ENCODE results near the gene LAMA3.

Gene LAMA3

DNA sequence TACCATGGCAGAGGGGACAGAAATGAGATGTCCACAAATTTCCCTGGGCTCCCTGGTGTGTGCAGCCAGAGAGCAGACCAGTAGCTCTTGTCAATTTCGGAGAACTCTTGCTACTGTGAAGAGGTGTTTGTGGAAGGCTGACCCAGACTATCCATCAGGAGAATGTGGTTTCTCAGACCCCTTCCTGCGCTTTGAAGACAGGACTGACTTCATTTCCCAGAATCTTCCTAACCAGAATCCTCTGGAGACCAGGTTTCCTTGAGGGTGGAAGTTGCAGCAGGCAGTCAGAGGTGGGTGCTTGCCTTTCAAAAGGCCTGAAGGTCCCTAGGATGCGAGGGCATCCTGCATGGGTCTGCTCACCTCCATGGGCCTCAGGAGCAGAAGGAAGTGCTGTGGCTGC is 121.9 kb downstream of the LAMA3 start:
- no peaks in the 10 kb centered on the region for H3K36me3 ChIP-seq
- no peaks in the 10 kb centered on the region for H3K9me3 ChIP-seq (ENCODE audit: severe bottlenecking)
- no peak overlapping the region for H3K27ac ChIP-seq
- TF ChIP-seq, protein P1, sequence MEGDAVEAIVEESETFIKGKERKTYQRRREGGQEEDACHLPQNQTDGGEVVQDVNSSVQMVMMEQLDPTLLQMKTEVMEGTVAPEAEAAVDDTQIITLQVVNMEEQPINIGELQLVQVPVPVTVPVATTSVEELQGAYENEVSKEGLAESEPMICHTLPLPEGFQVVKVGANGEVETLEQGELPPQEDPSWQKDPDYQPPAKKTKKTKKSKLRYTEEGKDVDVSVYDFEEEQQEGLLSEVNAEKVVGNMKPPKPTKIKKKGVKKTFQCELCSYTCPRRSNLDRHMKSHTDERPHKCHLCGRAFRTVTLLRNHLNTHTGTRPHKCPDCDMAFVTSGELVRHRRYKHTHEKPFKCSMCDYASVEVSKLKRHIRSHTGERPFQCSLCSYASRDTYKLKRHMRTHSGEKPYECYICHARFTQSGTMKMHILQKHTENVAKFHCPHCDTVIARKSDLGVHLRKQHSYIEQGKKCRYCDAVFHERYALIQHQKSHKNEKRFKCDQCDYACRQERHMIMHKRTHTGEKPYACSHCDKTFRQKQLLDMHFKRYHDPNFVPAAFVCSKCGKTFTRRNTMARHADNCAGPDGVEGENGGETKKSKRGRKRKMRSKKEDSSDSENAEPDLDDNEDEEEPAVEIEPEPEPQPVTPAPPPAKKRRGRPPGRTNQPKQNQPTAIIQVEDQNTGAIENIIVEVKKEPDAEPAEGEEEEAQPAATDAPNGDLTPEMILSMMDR (IDR thresholded peaks at IDR 0.05; ENCODE audit: low read depth, low read length): no peak
- no peak overlapping the region for H3K4me3 ChIP-seq (ENCODE audit: low read depth, low read length)
- DNase-seq: no peak
- H3K27me3 ChIP-seq (ENCODE audit: insufficient read depth, low read depth, severe bottlenecking): no peaks in the 10 kb centered on the region

DNA sequence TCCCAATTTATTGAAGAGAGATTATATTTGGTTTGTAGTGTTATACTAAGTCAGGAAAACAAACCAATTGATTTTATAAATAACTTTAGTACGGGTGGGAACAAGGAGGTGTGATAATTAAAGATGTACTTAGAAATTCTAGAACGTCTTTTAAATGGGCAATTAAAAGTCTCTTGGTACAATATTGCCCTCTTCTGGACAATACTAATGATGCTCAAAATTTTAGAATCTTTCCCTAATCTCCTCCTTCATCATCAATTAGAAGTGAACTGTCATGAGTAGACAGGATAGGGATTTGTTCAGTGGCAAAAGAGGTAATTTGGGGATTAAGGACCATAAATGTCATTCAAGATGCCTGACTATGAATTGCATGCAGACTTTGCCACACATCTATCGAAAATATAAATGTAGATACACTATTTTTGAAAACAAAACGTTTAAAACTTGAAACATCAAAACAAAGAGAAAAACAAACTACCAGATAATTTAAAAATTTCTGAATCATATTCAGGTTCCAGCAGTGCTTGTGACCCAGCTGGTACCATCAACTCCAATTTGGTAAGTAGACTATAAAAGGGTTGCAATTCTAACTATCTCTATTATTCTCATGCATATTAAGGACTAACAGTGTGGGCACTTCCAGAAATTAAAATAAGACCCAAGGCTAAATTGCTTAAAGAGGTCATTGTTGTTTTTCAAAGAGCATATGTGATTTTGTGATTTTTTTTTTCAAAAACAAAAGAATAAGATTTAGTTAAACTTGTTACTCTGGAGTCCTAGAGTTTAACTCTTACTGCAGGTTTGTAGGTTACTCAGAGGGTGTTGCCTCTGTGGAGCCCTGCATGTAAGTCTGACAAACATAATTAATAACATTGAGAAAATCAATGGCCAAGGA is 123.5 kb downstream of the LAMA3 start:
- H3K9me3 ChIP-seq (ENCODE audit: severe bottlenecking): no peaks in the 10 kb centered on the region
- TF ChIP-seq, protein P1 (IDR thresholded peaks at IDR 0.05; ENCODE audit: low read depth, low read length): no peak
- H3K36me3 ChIP-seq: no peaks in the 10 kb centered on the region
- no peak overlapping the region for H3K4me3 ChIP-seq (ENCODE audit: low read depth, low read length)
- DNase-seq: no peak
- H3K27me3 ChIP-seq (ENCODE audit: insufficient read depth, low read depth, severe bottlenecking): no peaks in the 10 kb centered on the region
- no peak overlapping the region for H3K27ac ChIP-seq

DNA sequence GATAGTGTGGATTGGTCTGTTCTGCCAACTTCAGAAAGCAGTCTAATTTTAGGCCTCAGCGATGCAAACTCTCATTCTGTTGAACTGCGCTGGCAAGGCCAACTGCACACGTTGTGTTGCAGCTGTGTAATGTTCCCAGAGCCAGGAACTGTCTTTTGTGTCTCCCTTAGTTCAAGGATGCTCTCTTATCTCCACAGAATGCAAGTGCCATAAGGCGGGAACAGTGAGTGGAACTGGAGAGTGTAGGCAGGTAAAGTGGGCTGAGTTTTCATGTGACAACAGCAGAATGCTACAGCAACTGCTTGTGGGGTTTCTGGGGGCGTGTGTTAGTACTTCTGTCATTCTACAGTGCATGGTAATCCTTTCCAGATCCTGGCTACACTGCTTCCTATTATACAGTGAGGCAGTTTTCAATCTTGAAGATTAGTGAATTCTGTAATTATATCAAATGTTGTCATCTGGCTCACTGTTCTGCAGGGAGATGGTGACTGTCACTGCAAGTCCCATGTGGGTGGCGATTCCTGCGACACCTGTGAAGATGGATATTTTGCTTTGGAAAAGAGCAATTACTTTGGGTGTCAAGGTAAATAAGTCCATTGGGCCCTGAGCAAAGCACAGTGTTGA is 125.8 kb downstream of the LAMA3 start:
- Histone ChIP-seq H3K27ac (no peak overlapping the region), H3K9me3 (ENCODE audit: severe bottlenecking) (no peaks in the 10 kb centered on the region), H3K27me3 (ENCODE audit: insufficient read depth, low read depth, severe bottlenecking) (no peaks in the 10 kb centered on the region), H3K4me3 (ENCODE audit: low read depth, low read length) (no peak overlapping the region), H3K36me3 (no peaks in the 10 kb centered on the region)
- no peak for DNase-seq
- TF ChIP-seq, protein P1 (IDR thresholded peaks at IDR 0.05; ENCODE audit: low read depth, low read length): no peak

DNA sequence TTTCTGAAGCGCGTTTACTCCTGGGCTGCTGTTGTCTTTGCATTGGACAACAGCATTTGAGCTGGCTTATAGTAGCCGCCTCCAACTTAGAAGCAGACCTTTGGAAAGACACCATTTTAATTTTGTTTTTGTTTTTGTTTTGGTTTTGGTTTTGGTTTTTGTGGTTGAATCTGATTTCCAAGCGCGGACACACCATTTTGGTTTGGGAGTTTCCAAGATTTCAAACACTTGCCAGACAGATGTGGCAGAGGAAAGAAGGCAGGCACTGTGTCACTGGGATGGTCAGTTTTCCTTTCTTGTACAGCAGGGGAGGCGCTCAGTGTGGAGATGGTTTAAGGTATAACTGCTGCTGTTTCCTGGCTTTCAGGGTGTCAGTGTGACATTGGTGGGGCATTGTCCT is 126.8 kb downstream of the LAMA3 start:
- TF ChIP-seq, protein P1 (IDR thresholded peaks at IDR 0.05; ENCODE audit: low read depth, low read length): no peak
- no peaks in the 10 kb centered on the region for H3K9me3 ChIP-seq (ENCODE audit: severe bottlenecking)
- H3K27ac ChIP-seq: no peak overlapping the region
- H3K27me3 ChIP-seq (ENCODE audit: insufficient read depth, low read depth, severe bottlenecking): no peaks in the 10 kb centered on the region
- no peaks in the 10 kb centered on the region for H3K36me3 ChIP-seq
- DNase-seq: no peak
- H3K4me3 ChIP-seq (ENCODE audit: low read depth, low read length): no peak overlapping the region

DNA sequence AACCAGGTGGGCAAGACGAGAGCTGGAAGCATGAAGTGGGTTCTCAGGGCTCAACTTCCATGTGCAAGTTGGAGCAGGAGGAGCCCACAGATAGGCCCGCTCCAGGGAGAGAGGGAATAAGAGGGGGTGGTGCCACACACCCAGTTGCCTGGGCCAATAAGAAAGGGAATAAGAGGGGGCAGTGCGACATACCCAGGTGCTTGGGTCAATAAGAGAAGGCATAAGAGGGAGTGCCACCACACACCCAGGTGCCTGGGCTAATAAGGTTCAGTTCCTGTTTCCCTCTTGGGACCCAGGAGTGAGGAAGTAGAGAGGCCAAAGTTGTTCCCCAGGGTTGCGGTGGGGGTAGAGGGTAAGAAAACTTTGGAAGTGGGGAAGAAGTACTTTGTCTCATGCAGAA is 127.5 kb downstream of the LAMA3 start:
- Histone ChIP-seq H3K27ac (no peak overlapping the region), H3K36me3 (no peaks in the 10 kb centered on the region), H3K27me3 (ENCODE audit: insufficient read depth, low read depth, severe bottlenecking) (no peaks in the 10 kb centered on the region), H3K4me3 (ENCODE audit: low read depth, low read length) (no peak overlapping the region), H3K9me3 (ENCODE audit: severe bottlenecking) (no peaks in the 10 kb centered on the region)
- no peak for DNase-seq
- TF ChIP-seq, protein P1 (IDR thresholded peaks at IDR 0.05; ENCODE audit: low read depth, low read length): no peak

All from WERI-Rb-1 (cell line).